Measurements from ENCODE around the gene UQCR10. TPM values are rescaled to one million over a fixed set of nuclear protein-coding genes. Genes with fewer than 3 reads are reported as not detected.

UQCR10 gene
- total RNA-seq, 1 experiment from 2014 or later = 119 TPM

- BruUV-seq (replicated peaks) = no TSS peak
- intact Hi-C loops (cut with micrococcal nuclease; ENCODE audit: unreplicated experiment) = no loop called here
- Histone ChIP-seq H3K36me3 (ENCODE audit: insufficient read depth, low read length, poor library complexity, severe bottlenecking) (peaks cover 34% of the 10 kb centered on the region), H3K4me1 (ENCODE audit: insufficient read depth, low read length, poor library complexity, severe bottlenecking) (no peaks in the 10 kb centered on the region), H3K27me3 (replicated peaks; ENCODE audit: insufficient read depth, low read depth, low read length, poor library complexity) (no peaks in the 10 kb centered on the region), H3K27ac (ENCODE audit: low read depth, low read length, poor library complexity, severe bottlenecking) (no peak overlapping the region), H3K9me3 (ENCODE audit: low read depth, low read length, poor library complexity, severe bottlenecking) (no peaks in the 10 kb centered on the region), H3K4me3 (ENCODE audit: low read depth, low read length, poor library complexity, severe bottlenecking) (no peak overlapping the region)
- POLR2A ChIA-PET (ENCODE audit: low non-redundant PET) = no interaction called here
- no peak for TF ChIP-seq CTCF (conservative IDR thresholded peaks at IDR 0.05; ENCODE audit: low read depth, low read length)
- TF ChIP-seq EZH2 (IDR thresholded peaks at IDR 0.05; ENCODE audit: borderline replicate concordance, low read depth, low read length, poor library complexity, severe bottlenecking) = no peak
- CTCF ChIA-PET = no interaction called here
- DNase-seq (ENCODE audit: low spot score) = no peak
Measured at GRCh38 chr22:29813126-29813525, 46.0 kb downstream of the UQCR10 start.

GRCh38 chr22:29813563-29813962, 46.4 kb downstream of the UQCR10 start:
- intact Hi-C loops (cut with micrococcal nuclease; ENCODE audit: unreplicated experiment) = no loop called here
- DNase-seq (ENCODE audit: low spot score) = no peak
- no TSS peak for BruUV-seq (replicated peaks)
- CTCF ChIA-PET = no interaction called here
- POLR2A ChIA-PET (ENCODE audit: low non-redundant PET) = no interaction called here
- peaks cover 30% of the 10 kb centered on the region for H3K36me3 ChIP-seq (ENCODE audit: insufficient read depth, low read length, poor library complexity, severe bottlenecking)
- no peaks in the 10 kb centered on the region for H3K4me1 ChIP-seq (ENCODE audit: insufficient read depth, low read length, poor library complexity, severe bottlenecking)
- no peaks in the 10 kb centered on the region for H3K27me3 ChIP-seq (replicated peaks; ENCODE audit: insufficient read depth, low read depth, low read length, poor library complexity)
- TF ChIP-seq EZH2 (IDR thresholded peaks at IDR 0.05; ENCODE audit: borderline replicate concordance, low read depth, low read length, poor library complexity, severe bottlenecking) (no peak), CTCF (conservative IDR thresholded peaks at IDR 0.05; ENCODE audit: low read depth, low read length) (no peak)
- no peak overlapping the region for H3K27ac ChIP-seq (ENCODE audit: low read depth, low read length, poor library complexity, severe bottlenecking)
- no peaks in the 10 kb centered on the region for H3K9me3 ChIP-seq (ENCODE audit: low read depth, low read length, poor library complexity, severe bottlenecking)
- no peak overlapping the region for H3K4me3 ChIP-seq (ENCODE audit: low read depth, low read length, poor library complexity, severe bottlenecking)

GRCh38 chr22:29814003-29814402, 46.8 kb downstream of the UQCR10 start:
- BruUV-seq (replicated peaks) = no TSS peak
- DNase-seq (ENCODE audit: low spot score) = no peak
- POLR2A ChIA-PET (ENCODE audit: low non-redundant PET) = no interaction called here
- CTCF ChIA-PET = no interaction called here
- Histone ChIP-seq H3K27ac (ENCODE audit: low read depth, low read length, poor library complexity, severe bottlenecking) (no peak overlapping the region), H3K27me3 (replicated peaks; ENCODE audit: insufficient read depth, low read depth, low read length, poor library complexity) (no peaks in the 10 kb centered on the region), H3K36me3 (ENCODE audit: insufficient read depth, low read length, poor library complexity, severe bottlenecking) (peaks cover 28% of the 10 kb centered on the region), H3K4me3 (ENCODE audit: low read depth, low read length, poor library complexity, severe bottlenecking) (no peak overlapping the region), H3K4me1 (ENCODE audit: insufficient read depth, low read length, poor library complexity, severe bottlenecking) (no peaks in the 10 kb centered on the region), H3K9me3 (ENCODE audit: low read depth, low read length, poor library complexity, severe bottlenecking) (no peaks in the 10 kb centered on the region)
- intact Hi-C loops (cut with micrococcal nuclease; ENCODE audit: unreplicated experiment) = no loop called here
- TF ChIP-seq EZH2 (IDR thresholded peaks at IDR 0.05; ENCODE audit: borderline replicate concordance, low read depth, low read length, poor library complexity, severe bottlenecking) (no peak), CTCF (conservative IDR thresholded peaks at IDR 0.05; ENCODE audit: low read depth, low read length) (no peak)
